ENCODE measurements around the gene LAMA5.

GRCh38 chr20:62293946-62294345 is 73.2 kb downstream of the LAMA5 start:
- no peak for TF ChIP-seq CTCF (IDR thresholded peaks at IDR 0.05)
- no peak for TF ChIP-seq POLR2A (IDR thresholded peaks at IDR 0.05)

Data from stomach (tissue), 4 donors.